ENCODE measurements around the gene MOG. TPM values are rescaled to one million over a fixed set of nuclear protein-coding genes. Genes with fewer than 3 reads are reported as not detected.

Gene MOG
- total and polyA plus RNA-seq, 11 donors: 0.19 to 7.4 (median 2.7) TPM

DNA sequence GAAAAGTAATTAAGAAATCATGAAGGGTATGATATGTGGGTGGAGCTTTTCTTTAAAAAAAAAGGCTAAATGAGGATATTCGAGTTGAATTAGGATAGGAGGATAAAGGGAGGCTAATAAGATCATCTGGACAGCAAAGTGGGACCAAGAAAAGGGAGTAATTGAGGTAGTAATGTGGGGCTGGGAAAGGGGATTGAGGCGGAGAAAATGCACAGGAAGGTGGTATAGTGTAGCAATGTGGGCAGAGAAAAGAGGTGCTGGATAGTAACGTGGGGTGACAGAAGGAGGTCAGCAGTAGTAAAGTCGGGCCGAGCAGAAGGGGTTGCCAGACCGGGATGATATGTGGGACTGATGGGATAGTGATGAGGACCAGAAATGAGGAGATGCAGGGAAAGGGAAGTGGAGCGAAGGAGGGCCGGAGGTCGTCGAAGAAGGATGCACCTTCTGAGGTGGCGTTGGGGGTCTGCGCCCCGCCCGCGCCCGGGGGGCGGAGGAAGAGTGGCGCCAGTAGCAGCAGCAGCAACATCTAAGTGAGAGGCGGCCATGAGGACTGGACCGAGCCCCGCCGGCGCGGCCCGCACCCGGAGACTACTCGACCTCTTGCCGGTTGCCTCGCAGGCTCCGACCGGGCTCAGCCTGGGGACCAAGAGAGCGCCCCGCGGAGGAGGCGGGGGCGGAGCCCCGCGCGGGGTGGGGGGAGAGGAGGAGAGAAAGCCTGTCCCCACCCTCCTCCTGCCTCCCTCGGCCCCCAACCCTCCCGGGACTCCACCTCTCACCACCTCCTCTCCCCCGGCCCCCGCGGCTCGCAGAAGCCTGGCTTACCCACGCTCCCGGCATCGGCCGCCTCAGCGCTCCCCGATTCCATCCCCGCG, 24.8 kb upstream of the MOG start:
- Histone ChIP-seq H3K9me3 (no peaks in the 10 kb centered on the region), H3K36me3 (no peaks in the 10 kb centered on the region), H3K27me3 (peaks cover 0 to 6% (median 0%) of the 10 kb centered on the region in 9 donors), H3K27ac (peak overlapping the region in 11 of 12 donors; percentile 51 to 91 (median 74)), H3K4me1 (peaks cover 0 to 46% (median 29%) of the 10 kb centered on the region in 12 donors), H3K4me3 (peak overlapping the region; percentile 52 to 96 (median 72))
- DNase-seq (peak; percentile 67 to 85 (median 71)), ATAC-seq (peak; percentile 7 to 47 (median 29))
- TF ChIP-seq POLR2A (IDR thresholded peaks at IDR 0.05): no peak
- TF ChIP-seq, protein P1, sequence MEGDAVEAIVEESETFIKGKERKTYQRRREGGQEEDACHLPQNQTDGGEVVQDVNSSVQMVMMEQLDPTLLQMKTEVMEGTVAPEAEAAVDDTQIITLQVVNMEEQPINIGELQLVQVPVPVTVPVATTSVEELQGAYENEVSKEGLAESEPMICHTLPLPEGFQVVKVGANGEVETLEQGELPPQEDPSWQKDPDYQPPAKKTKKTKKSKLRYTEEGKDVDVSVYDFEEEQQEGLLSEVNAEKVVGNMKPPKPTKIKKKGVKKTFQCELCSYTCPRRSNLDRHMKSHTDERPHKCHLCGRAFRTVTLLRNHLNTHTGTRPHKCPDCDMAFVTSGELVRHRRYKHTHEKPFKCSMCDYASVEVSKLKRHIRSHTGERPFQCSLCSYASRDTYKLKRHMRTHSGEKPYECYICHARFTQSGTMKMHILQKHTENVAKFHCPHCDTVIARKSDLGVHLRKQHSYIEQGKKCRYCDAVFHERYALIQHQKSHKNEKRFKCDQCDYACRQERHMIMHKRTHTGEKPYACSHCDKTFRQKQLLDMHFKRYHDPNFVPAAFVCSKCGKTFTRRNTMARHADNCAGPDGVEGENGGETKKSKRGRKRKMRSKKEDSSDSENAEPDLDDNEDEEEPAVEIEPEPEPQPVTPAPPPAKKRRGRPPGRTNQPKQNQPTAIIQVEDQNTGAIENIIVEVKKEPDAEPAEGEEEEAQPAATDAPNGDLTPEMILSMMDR (IDR thresholded peaks at IDR 0.05): no peak
- 4 to 9% (median 7%) methylated on average over 31 to 53 of the region's 53 CpGs for WGBS, 4 donors
- intact Hi-C loops (cut with DNase I): no loop called here

DNA sequence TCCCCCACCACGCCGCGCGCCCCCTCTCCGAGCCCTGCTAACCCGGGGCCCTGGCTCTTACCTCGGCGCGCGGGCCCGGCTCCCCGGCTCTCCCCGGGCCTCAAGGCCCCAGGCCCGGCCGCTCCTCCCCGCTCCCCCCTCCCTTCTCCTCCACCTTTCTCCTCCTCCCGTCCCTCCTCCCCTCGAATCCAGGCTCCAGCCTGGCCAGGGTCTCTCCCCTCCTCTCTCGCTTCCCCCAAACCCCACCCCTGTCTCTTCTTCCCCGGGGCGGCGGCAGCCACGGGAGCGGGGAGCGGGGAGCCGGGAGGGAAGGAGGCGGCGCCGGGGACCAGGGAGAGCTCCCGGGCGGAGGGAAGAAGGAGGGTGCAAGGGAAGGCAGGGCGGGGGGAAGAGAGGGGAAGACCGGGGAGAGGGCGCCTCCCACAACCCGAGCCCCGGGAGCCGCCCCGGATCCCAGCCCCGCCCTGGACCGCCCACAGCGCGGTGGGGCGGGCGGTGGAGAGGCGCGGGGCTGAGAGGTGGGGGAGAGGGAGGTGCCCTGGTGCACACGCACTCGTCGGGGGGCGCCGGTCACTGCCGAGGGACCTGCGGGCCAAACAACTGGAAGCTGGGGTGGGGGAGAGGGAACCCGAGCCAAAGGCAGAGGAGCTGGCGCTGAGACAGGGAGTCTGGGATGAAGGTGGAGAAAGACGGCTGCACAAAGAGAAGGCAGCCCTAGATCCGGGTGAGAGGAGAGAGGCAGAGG, 23.9 kb upstream of the MOG start, which contains the start of gene GABBR1:
Gene GABBR1, minus strand, starts transcription at position 395 of the 745 bp plus-strand sequence. CDS start 798 bp downstream, outside the sequence.
- intact Hi-C loops (cut with DNase I): no loop called here
- Histone ChIP-seq H3K4me3 (peak within 1 kb of the TSS; percentile 52 to 96 (median 72)), H3K27ac (peak within 1 kb of the TSS in 11 of 12 donors; percentile 51 to 91 (median 74)), H3K36me3 (no peaks in the 10 kb centered on the region), H3K27me3 (peaks cover 0 to 6% (median 0%) of the 10 kb centered on the region in 9 donors), H3K4me1 (peaks cover 0 to 41% (median 26%) of the 10 kb centered on the region in 12 donors), H3K9me3 (no peaks in the 10 kb centered on the region)
- TF ChIP-seq POLR2A (IDR thresholded peaks at IDR 0.05): peak in 1 of 2 donors; percentile 73
- TF ChIP-seq, protein P1 (IDR thresholded peaks at IDR 0.05): no peak
- 0 to 1% (median 1%) methylated on average over 41 to 57 of the region's 57 CpGs for WGBS, 4 donors
- ATAC-seq (peak; percentile 81 to 97 (median 93)), DNase-seq (peak; percentile 90 to 91 (median 91))

DNA sequence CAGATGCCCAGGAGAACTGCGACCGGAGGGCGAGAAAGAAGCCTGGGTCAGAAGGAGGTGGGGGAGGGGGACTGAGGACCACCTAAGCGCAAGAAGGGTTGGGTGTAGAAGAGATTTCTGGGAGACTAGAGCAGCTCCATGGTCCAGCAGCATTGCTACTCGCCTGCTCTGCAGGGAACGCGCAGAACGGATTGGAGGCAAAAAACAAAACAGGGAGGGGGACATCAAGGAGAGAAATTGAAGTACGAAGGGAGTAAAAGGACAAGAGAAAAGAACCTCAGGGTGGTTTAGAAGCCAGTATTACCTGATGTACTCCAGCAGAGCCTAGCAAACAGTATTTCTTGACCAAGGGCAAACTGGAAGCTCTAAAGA, 23.4 kb upstream of the MOG start:
- intact Hi-C loops (cut with DNase I): no loop called here
- H3K9me3 ChIP-seq: no peaks in the 10 kb centered on the region
- H3K36me3 ChIP-seq: no peaks in the 10 kb centered on the region
- peak overlapping the region in 10 of 12 donors; percentile 51 to 91 (median 75) for H3K27ac ChIP-seq
- H3K4me1 ChIP-seq: peaks cover 0 to 37% (median 22%) of the 10 kb centered on the region in 12 donors
- DNase-seq (no peak), ATAC-seq (peak; percentile 2 to 11 (median 4))
- WGBS, 4 donors: 6 to 12% (median 7%) methylated on average over 9 of the region's 9 CpGs
- H3K4me3 ChIP-seq: peak overlapping the region; percentile 52 to 96 (median 72)
- TF ChIP-seq POLR2A (IDR thresholded peaks at IDR 0.05): no peak
- TF ChIP-seq, protein P1 (IDR thresholded peaks at IDR 0.05): no peak
- peaks cover 0 to 6% (median 0%) of the 10 kb centered on the region in 9 donors for H3K27me3 ChIP-seq
